Embryonic facial prominence (tissue), 1 donor: ENCODE measurements around the gene CD34.

ENCODE experiments used
- DNase-seq: peaks from one replicate; pipeline ENCODE4 v3.0.0-alpha.2; 2016; ENCODE audit errors: extremely low spot score

Gene CD34

DNA sequence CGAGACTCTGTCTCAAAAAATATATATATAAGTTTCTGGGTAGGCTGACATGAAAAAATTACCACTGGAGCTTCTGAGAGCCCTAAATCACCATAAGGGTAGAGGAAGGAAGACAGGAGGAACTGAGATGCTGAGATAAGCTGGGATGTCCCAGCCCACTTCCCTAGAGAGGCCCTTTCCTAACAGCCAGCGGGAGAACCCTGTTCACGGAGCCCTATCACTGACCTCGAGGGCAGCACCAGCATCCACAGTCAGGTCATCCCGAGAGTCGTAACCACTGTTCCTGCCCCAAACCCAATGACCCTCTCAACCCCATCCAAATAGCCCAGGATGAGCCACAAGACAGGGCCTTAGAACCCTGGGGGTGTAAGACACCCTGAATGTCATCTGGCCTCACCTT, 77.5 kb downstream of the CD34 start:
- no peak for DNase-seq

DNA sequence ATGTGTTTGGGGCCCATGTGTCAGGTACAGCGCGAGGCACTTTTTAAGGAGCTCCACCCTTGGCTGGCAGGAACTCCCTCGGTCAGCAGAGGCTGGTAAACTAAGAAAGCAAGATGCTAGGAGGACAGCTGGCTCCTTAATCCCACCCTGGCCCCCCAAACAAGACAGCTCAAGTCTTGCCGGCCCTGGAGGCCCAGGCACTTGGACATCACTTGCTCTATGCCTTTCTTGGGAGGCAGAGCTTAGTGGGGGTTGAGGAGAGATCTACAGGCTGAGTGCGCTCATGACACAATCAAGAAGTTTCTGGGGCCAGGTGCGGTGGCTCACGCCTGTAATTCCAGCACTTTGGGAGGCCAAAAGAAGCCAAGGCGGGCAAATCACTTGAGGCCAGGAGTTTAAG, 78.1 kb downstream of the CD34 start:
- DNase-seq: no peak

DNA sequence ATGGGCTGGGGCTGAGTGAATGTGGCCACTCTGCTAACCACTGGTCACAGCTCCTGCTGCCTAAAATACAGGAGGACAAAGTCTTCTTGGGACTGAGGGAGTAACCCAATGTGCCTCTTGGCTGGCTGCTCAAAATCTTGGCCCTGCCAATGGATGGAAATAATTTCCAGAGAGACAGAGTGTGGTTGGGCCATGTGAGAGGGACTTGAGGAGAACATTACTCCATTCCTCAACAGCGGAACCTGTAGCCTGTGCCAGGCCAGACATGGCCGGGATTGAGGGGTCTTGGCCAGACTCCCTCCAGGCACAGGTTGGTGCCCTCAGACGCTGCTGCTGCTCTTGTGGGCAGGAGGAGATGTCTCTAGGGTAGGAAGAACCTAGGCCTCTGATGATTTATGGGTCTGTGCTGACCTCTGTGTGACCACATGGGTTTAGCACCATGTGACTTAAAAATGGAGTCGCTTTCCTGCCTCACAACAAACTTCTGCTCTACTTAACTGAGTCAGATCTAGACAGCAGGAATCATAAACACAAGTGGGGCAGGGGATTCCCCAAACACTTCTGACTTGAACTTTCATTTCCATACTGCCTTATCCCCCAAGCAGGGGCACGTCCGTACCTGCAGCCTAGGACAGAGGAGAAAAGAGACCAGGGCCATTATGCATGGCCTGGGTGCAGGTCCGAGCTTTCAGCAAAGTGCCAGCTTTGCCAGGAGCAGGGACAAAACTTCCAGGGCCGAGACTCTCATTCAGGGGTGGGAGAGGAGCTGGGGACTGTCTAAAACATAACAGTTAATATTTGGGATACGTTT, 79.2 kb downstream of the CD34 start:
- no peak for DNase-seq
